Upper lobe of left lung (tissue), 4 donors: ENCODE measurements around the gene PRR4.

Experiments
- CTCF ChIP-seq, 6 experiments: fragments of 450-650 bp in 4 of 6; fragments of 200-600 bp in 2 of 6; sonication (generic) in 2 of 6; IDR thresholded peaks; one replicate each; pipeline ENCODE4 v1.5.1; 2016 to 2019; ENCODE audit warnings: antibody characterized with exemption in 6 of 6
- POLR2A ChIP-seq, 4 donors: fragments of 450-650 bp; IDR thresholded peaks; one replicate each; pipeline ENCODE4 v1.5.1; 2016 to 2017; ENCODE audit warnings: antibody characterized with exemption in 4 of 4, mild to moderate bottlenecking in 2 of 4
- POLR2AphosphoS5 ChIP-seq, 2 donors: sonication (generic); formaldehyde crosslinking; IDR thresholded peaks; one replicate each; pipeline ENCODE4 v1.5.1; 2017; ENCODE audit warnings: antibody characterized with exemption in 2 of 2

DNA sequence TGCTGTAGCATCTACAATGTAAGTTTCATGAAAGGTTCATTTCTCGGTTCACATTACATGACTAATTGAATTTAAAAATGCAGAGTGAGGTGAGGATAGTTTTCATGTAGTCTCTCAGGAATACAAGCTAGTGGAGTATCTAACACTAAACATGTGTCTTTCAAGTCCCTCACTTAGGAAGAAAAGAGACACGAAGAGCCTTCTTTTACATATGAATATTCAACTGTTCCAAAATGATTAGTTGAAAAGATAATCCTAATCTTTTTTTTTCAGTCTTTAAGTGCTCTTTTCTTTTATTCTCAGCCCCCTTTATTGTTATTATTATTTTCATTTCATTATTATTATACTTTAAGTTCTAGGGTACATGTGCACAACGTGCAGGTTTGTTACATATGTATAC is 10.8 kb downstream of the PRR4 start:
- TF ChIP-seq POLR2A (IDR thresholded peaks at IDR 0.05) (no peak), POLR2AphosphoS5 (IDR thresholded peaks at IDR 0.05) (no peak), CTCF (IDR thresholded peaks at IDR 0.05) (no peak)
